Measurements from ENCODE around the gene LAMB1. TPM values are rescaled to one million over a fixed set of nuclear protein-coding genes. Genes with fewer than 3 reads are reported as not detected.

LAMB1 gene
- total RNA-seq, 2 experiments from 2014 or later: not detected

DNA sequence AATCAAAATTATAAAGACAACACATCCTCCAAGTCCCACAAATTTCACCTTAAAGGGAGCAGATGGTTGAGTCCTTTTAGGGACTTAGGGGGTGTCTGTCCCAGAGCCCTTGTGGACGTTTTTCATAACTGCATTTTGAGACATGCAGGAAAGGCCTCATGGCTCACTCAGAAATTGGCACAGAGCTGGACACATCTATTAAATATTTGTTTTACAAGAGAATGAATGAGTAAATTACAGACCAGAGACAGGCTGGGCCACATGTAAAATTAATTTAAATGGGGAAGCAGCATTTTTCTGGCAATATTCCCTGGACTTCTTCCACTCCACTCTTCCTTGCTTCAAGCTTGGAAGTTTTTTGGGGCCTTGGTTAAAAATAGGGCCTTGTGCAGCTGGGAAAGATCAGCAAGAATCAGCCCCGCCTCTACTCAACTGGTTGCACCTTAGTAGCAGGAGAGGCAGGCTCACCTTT, 20.0 kb downstream of the LAMB1 start:
- no peaks in the 10 kb centered on the region for H3K27me3 Mint-ChIP-seq
- no peaks in the 10 kb centered on the region for H3K36me3 Mint-ChIP-seq (ENCODE audit: low read depth)
- H3K27ac Mint-ChIP-seq: no peak overlapping the region
- ChIA-PET CTCF (no interaction called here), POLR2A (no interaction called here)
- no peak overlapping the region for H3K4me3 Mint-ChIP-seq
- no peak for DNase-seq
- H3K4me1 Mint-ChIP-seq: no peaks in the 10 kb centered on the region
- no peaks in the 10 kb centered on the region for H3K9me3 Mint-ChIP-seq

- Mint-ChIP-seq H3K36me3 (ENCODE audit: low read depth) (no peaks in the 10 kb centered on the region), H3K4me1 (no peaks in the 10 kb centered on the region), H3K4me3 (no peak overlapping the region), H3K27ac (no peak overlapping the region), H3K27me3 (no peaks in the 10 kb centered on the region), H3K9me3 (no peaks in the 10 kb centered on the region)
- DNase-seq: no peak
- POLR2A ChIA-PET: no interaction called here
- CTCF ChIA-PET: no interaction called here
Observed at GRCh38 chr7:107982042-107982840, 20.7 kb downstream of the LAMB1 start.

DNA sequence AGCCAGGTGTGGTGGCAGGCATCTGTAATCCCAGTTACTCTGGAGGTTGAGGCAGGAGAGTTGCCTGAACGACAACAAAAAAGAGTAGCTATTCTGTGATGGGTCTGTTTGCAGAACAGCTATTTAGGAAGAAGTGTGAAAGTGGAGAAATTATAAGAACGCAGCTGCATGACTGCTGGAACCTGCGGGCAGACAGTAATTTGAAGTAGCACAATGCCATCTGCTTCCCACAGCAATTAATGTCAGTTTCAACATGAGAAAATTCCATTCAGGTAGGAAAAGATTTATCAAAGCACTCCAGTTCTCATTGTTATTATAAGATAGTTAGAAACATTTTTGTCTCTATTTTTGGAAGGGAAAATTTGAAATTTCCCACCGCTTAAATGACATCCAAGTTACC, 21.5 kb downstream of the LAMB1 start:
- POLR2A ChIA-PET: no interaction called here
- DNase-seq: no peak
- Mint-ChIP-seq H3K9me3 (no peaks in the 10 kb centered on the region), H3K4me3 (no peak overlapping the region), H3K27me3 (no peaks in the 10 kb centered on the region), H3K36me3 (ENCODE audit: low read depth) (no peaks in the 10 kb centered on the region), H3K4me1 (no peaks in the 10 kb centered on the region), H3K27ac (no peak overlapping the region)
- CTCF ChIA-PET: no interaction called here

- ChIA-PET POLR2A (no interaction called here), CTCF (no interaction called here)
- Mint-ChIP-seq H3K4me1 (no peaks in the 10 kb centered on the region), H3K9me3 (no peaks in the 10 kb centered on the region), H3K36me3 (ENCODE audit: low read depth) (no peaks in the 10 kb centered on the region), H3K27me3 (no peaks in the 10 kb centered on the region), H3K4me3 (no peak overlapping the region), H3K27ac (no peak overlapping the region)
- DNase-seq: no peak
Observed at GRCh38 chr7:107980671-107981190, 22.2 kb downstream of the LAMB1 start.

GRCh38 chr7:107980171-107980570, 22.8 kb downstream of the LAMB1 start:
- H3K4me3 Mint-ChIP-seq: no peak overlapping the region
- no peaks in the 10 kb centered on the region for H3K36me3 Mint-ChIP-seq (ENCODE audit: low read depth)
- no peaks in the 10 kb centered on the region for H3K4me1 Mint-ChIP-seq
- no peak overlapping the region for H3K27ac Mint-ChIP-seq
- ChIA-PET CTCF (no interaction called here), POLR2A (no interaction called here)
- DNase-seq: no peak
- H3K27me3 Mint-ChIP-seq: no peaks in the 10 kb centered on the region
- H3K9me3 Mint-ChIP-seq: no peaks in the 10 kb centered on the region

- POLR2A ChIA-PET: no interaction called here
- CTCF ChIA-PET: interaction anchor here (0.6 kb wide), 1 partner anchor 626 kb away, joined by 3 read pairs; no protein-coding TSS in a partner anchor
- H3K9me3 Mint-ChIP-seq: no peaks in the 10 kb centered on the region
- no peaks in the 10 kb centered on the region for H3K27me3 Mint-ChIP-seq
- H3K27ac Mint-ChIP-seq: no peak overlapping the region
- DNase-seq: no peak
- H3K4me1 Mint-ChIP-seq: no peaks in the 10 kb centered on the region
- no peak overlapping the region for H3K4me3 Mint-ChIP-seq
- no peaks in the 10 kb centered on the region for H3K36me3 Mint-ChIP-seq (ENCODE audit: low read depth)
Observed at GRCh38 chr7:107978815-107979408, 24.0 kb downstream of the LAMB1 start.

DNA sequence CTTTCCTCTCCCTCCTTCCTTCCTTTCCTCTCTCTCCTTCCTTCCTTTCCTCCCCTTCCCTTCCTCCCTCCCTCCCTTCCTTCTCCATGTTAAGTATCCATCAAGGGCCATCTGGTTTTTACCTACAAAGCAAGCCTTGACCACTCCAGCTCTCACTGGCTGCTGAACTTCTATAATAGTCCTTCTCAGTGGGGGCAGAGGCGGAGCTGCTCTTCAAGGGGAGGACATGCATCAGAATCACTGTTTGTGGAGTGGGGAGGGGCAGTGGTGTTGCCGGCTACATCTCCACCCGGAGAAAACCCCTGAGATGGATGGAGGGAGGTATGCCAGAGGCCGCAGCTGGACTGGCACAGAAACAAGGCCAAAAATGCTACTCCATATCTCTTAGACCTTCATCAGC, 25.9 kb downstream of the LAMB1 start:
- no peak for DNase-seq
- CTCF ChIA-PET: no interaction called here
- Mint-ChIP-seq H3K4me3 (no peak overlapping the region), H3K27me3 (no peaks in the 10 kb centered on the region), H3K27ac (no peak overlapping the region), H3K9me3 (no peaks in the 10 kb centered on the region), H3K36me3 (ENCODE audit: low read depth) (no peaks in the 10 kb centered on the region), H3K4me1 (no peaks in the 10 kb centered on the region)
- POLR2A ChIA-PET: no interaction called here

- no peak overlapping the region for H3K4me3 Mint-ChIP-seq
- no peaks in the 10 kb centered on the region for H3K27me3 Mint-ChIP-seq
- no peaks in the 10 kb centered on the region for H3K9me3 Mint-ChIP-seq
- H3K4me1 Mint-ChIP-seq: no peaks in the 10 kb centered on the region
- no peak for DNase-seq
- POLR2A ChIA-PET: no interaction called here
- no peak overlapping the region for H3K27ac Mint-ChIP-seq
- H3K36me3 Mint-ChIP-seq (ENCODE audit: low read depth): no peaks in the 10 kb centered on the region
- CTCF ChIA-PET: no interaction called here
Observed at GRCh38 chr7:107976620-107977019, 26.3 kb downstream of the LAMB1 start.

GRCh38 chr7:107975394-107976013, 27.5 kb downstream of the LAMB1 start:
- ChIA-PET POLR2A (no interaction called here), CTCF (no interaction called here)
- no peak overlapping the region for H3K4me3 Mint-ChIP-seq
- no peaks in the 10 kb centered on the region for H3K36me3 Mint-ChIP-seq (ENCODE audit: low read depth)
- H3K4me1 Mint-ChIP-seq: no peaks in the 10 kb centered on the region
- no peaks in the 10 kb centered on the region for H3K9me3 Mint-ChIP-seq
- H3K27ac Mint-ChIP-seq: no peak overlapping the region
- H3K27me3 Mint-ChIP-seq: no peaks in the 10 kb centered on the region
- DNase-seq: no peak

DNA sequence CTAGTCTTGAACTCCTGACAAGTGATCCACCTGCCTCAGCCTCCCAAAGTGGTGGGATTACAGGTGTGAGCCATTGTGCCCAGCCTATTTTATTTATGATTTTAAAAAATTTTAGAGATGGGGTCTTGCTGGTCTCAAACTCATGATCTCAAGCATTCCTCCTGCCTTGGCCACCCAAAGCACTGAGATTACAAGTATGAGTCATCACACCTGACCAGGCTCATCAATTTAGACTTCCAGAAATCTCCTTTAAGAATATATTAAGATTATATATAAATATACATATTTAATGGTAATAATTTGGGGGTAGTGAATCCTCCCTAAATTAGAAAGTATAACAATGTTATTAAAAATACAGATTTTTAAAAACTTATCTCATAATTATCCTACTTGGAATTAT, 29.1 kb downstream of the LAMB1 start:
- no peaks in the 10 kb centered on the region for H3K4me1 Mint-ChIP-seq
- no peak for DNase-seq
- H3K27me3 Mint-ChIP-seq: no peaks in the 10 kb centered on the region
- POLR2A ChIA-PET: no interaction called here
- H3K27ac Mint-ChIP-seq: no peak overlapping the region
- no peaks in the 10 kb centered on the region for H3K9me3 Mint-ChIP-seq
- CTCF ChIA-PET: no interaction called here
- H3K4me3 Mint-ChIP-seq: no peak overlapping the region
- no peaks in the 10 kb centered on the region for H3K36me3 Mint-ChIP-seq (ENCODE audit: low read depth)

DNA sequence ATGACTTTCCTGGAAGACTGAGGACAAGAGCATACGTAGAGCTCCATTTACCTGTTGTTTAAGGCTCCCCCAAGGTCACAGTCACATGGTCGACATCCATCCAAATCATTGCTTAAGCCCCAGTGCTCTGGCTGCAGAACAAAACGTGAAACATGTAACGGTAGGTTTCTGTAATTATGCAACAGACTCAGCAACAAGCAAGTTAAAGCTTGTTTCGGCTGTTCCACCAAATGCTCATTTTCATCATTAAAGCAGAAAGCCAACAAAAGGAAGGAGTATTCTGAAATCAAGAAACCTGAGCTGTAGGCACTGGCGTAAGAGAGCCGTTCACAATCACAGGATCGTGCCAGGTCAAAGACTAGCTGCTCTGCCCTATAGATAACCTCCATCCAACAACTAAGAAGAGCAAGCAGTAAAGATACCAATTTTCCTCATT, 30.0 kb downstream of the LAMB1 start:
- Mint-ChIP-seq H3K4me3 (no peak overlapping the region), H3K27ac (no peak overlapping the region), H3K4me1 (no peaks in the 10 kb centered on the region), H3K27me3 (no peaks in the 10 kb centered on the region), H3K36me3 (ENCODE audit: low read depth) (no peaks in the 10 kb centered on the region), H3K9me3 (no peaks in the 10 kb centered on the region)
- DNase-seq: no peak
- CTCF ChIA-PET: no interaction called here
- POLR2A ChIA-PET: no interaction called here

- ChIA-PET CTCF (no interaction called here), POLR2A (no interaction called here)
- no peak for DNase-seq
- Mint-ChIP-seq H3K36me3 (ENCODE audit: low read depth) (no peaks in the 10 kb centered on the region), H3K27me3 (no peaks in the 10 kb centered on the region), H3K9me3 (no peaks in the 10 kb centered on the region), H3K27ac (no peak overlapping the region), H3K4me1 (no peaks in the 10 kb centered on the region), H3K4me3 (no peak overlapping the region)
Observed at GRCh38 chr7:107972075-107972482, 30.9 kb downstream of the LAMB1 start.

DNA sequence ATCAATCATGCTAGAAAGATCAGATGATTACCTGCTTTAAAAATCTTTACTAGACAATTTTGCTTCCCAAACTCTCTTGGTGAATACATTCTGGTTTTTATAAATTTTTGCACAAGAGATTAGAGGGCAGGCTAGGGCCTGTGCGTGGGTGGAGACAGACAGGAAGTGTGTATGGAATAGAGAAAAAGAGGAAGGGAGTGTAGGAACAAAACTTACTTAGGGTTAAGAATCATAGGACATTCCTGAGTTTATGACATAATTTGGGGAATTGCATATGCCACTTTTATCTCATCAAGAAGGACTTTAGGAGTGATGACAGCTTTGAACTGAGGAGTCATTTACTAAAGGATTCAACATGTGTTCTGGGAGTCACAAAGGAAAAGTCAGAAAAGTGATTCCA, 31.3 kb downstream of the LAMB1 start:
- Mint-ChIP-seq H3K36me3 (ENCODE audit: low read depth) (no peaks in the 10 kb centered on the region), H3K9me3 (no peaks in the 10 kb centered on the region), H3K27ac (no peak overlapping the region), H3K4me1 (no peaks in the 10 kb centered on the region), H3K4me3 (no peak overlapping the region), H3K27me3 (no peaks in the 10 kb centered on the region)
- ChIA-PET CTCF (no interaction called here), POLR2A (no interaction called here)
- no peak for DNase-seq
